Loucy (cell line): Measurements from ENCODE around the gene ZFPL1.

Source experiments
- EZH2phosphoT487 ChIP-seq: fragments of 200-600 bp; IDR thresholded peaks from 2 replicates; pipeline ENCODE4 v1.6.1; 2018; ENCODE audit warnings: antibody characterized with exemption, mild to moderate bottlenecking, moderate library complexity, borderline replicate concordance
- TF ChIP-seq, protein P1 (sequence below): fragments of 200-600 bp; sonication (generic); conservative IDR thresholded peaks from 2 replicates; pipeline ENCODE4 v1.5.1; 2014; ENCODE audit warnings: mild to moderate bottlenecking, antibody characterized with exemption, low read length

DNA sequence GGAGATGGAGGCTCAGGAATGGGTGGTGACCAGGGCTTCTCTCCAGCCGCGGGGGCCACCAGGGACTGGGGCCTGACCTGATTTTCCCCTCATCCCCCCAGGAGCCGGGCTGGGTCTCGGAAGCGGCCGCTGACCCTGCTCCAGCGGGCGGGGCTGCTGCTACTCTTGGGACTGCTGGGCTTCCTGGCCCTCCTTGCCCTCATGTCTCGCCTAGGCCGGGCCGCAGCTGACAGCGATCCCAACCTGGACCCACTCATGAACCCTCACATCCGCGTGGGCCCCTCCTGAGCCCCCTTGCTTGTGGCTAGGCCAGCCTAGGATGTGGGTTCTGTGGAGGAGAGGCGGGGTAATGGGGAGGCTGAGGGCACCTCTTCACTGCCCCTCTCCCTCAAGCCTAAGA lies 3.8 kb downstream of the ZFPL1 start:
- TF ChIP-seq, protein P1, sequence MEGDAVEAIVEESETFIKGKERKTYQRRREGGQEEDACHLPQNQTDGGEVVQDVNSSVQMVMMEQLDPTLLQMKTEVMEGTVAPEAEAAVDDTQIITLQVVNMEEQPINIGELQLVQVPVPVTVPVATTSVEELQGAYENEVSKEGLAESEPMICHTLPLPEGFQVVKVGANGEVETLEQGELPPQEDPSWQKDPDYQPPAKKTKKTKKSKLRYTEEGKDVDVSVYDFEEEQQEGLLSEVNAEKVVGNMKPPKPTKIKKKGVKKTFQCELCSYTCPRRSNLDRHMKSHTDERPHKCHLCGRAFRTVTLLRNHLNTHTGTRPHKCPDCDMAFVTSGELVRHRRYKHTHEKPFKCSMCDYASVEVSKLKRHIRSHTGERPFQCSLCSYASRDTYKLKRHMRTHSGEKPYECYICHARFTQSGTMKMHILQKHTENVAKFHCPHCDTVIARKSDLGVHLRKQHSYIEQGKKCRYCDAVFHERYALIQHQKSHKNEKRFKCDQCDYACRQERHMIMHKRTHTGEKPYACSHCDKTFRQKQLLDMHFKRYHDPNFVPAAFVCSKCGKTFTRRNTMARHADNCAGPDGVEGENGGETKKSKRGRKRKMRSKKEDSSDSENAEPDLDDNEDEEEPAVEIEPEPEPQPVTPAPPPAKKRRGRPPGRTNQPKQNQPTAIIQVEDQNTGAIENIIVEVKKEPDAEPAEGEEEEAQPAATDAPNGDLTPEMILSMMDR: no peak
- TF ChIP-seq EZH2phosphoT487: no peak
